Measurements from ENCODE around the gene CHRND.

GRCh38 chr2:232497348-232497747 lies 28.6 kb upstream of the CHRND start:
- TF ChIP-seq CTCF (IDR thresholded peaks at IDR 0.05) (no peak), EZH2 (IDR thresholded peaks at IDR 0.05; ENCODE audit: borderline replicate concordance, insufficient read depth, low read depth, low read length, poor library complexity, severe bottlenecking) (no peak)
